Measurements from ENCODE around the gene OLFM4.

GRCh38 chr13:53013113-53013512, 15.5 kb upstream of the OLFM4 start:
- TF ChIP-seq, protein P1, sequence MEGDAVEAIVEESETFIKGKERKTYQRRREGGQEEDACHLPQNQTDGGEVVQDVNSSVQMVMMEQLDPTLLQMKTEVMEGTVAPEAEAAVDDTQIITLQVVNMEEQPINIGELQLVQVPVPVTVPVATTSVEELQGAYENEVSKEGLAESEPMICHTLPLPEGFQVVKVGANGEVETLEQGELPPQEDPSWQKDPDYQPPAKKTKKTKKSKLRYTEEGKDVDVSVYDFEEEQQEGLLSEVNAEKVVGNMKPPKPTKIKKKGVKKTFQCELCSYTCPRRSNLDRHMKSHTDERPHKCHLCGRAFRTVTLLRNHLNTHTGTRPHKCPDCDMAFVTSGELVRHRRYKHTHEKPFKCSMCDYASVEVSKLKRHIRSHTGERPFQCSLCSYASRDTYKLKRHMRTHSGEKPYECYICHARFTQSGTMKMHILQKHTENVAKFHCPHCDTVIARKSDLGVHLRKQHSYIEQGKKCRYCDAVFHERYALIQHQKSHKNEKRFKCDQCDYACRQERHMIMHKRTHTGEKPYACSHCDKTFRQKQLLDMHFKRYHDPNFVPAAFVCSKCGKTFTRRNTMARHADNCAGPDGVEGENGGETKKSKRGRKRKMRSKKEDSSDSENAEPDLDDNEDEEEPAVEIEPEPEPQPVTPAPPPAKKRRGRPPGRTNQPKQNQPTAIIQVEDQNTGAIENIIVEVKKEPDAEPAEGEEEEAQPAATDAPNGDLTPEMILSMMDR (optimal IDR thresholded peaks at IDR 0.05 in 1 of 3, IDR thresholded peaks at IDR 0.05 in 1 of 3, conservative IDR thresholded peaks at IDR 0.05 in 1 of 3; ENCODE audit: extremely low read depth in 1 of 3, insufficient read depth in 2 of 3, low read length in 3 of 3), result no peak
- TF ChIP-seq EZH2 (IDR thresholded peaks at IDR 0.05; ENCODE audit: low read length), result no peak
